ENCODE data around the gene TTC39A.

Gene TTC39A

GRCh38 chr1:51297401-51298321 is 32.7 kb downstream of the TTC39A start:
- no peak for DNase-seq (ENCODE audit: low read depth)

GRCh38 chr1:51296383-51297357 is 33.7 kb downstream of the TTC39A start:
- peak; percentile 54 for DNase-seq (ENCODE audit: low read depth)

GRCh38 chr1:51295926-51296325 is 34.4 kb downstream of the TTC39A start:
- no peak for DNase-seq (ENCODE audit: low read depth)

- no peak for DNase-seq (ENCODE audit: low read depth)
Measured at GRCh38 chr1:51294566-51295184, 35.7 kb downstream of the TTC39A start.

- no peak for DNase-seq (ENCODE audit: low read depth)
Measured at GRCh38 chr1:51293898-51294515, 36.4 kb downstream of the TTC39A start.

- no peak for DNase-seq (ENCODE audit: low read depth)
Measured at GRCh38 chr1:51290489-51290847, 39.9 kb downstream of the TTC39A start.

- no peak for DNase-seq (ENCODE audit: low read depth)
Measured at GRCh38 chr1:51289676-51290488, 40.5 kb downstream of the TTC39A start.

- no peak for DNase-seq (ENCODE audit: low read depth)
Measured at GRCh38 chr1:51288578-51288977, 41.8 kb downstream of the TTC39A start.

- DNase-seq (ENCODE audit: low read depth) = no peak
Measured at GRCh38 chr1:51287966-51288365, 42.4 kb downstream of the TTC39A start.

- no peak for DNase-seq (ENCODE audit: low read depth)
Measured at GRCh38 chr1:51285055-51285454, 45.3 kb downstream of the TTC39A start.

- no peak for DNase-seq (ENCODE audit: low read depth)
Measured at GRCh38 chr1:51284487-51284954, 45.8 kb downstream of the TTC39A start.

GRCh38 chr1:51283979-51284378 is 46.4 kb downstream of the TTC39A start:
- no peak for DNase-seq (ENCODE audit: low read depth)

- no peak for DNase-seq (ENCODE audit: low read depth)
Measured at GRCh38 chr1:51282605-51283004, 47.8 kb downstream of the TTC39A start.

- DNase-seq (ENCODE audit: low read depth) = no peak
Measured at GRCh38 chr1:51281807-51282206, 48.6 kb downstream of the TTC39A start.

- DNase-seq (ENCODE audit: low read depth) = no peak
Measured at GRCh38 chr1:51280321-51280978, 49.9 kb downstream of the TTC39A start.

GRCh38 chr1:51276286-51276685 is 54.1 kb downstream of the TTC39A start:
- no peak for DNase-seq (ENCODE audit: low read depth)

GRCh38 chr1:51274676-51275075 is 55.7 kb downstream of the TTC39A start:
- no peak for DNase-seq (ENCODE audit: low read depth)

GRCh38 chr1:51272916-51273315 is 57.4 kb downstream of the TTC39A start:
- DNase-seq (ENCODE audit: low read depth) = no peak

GRCh38 chr1:51270751-51271150 is 59.6 kb downstream of the TTC39A start:
- no peak for DNase-seq (ENCODE audit: low read depth)

- no peak for DNase-seq (ENCODE audit: low read depth)
Measured at GRCh38 chr1:51268634-51269033, 61.7 kb downstream of the TTC39A start.
